K562 (cell line): Measurements from ENCODE around the gene PRAME. TPM values are rescaled to one million over a fixed set of nuclear protein-coding genes. Genes with fewer than 3 reads are reported as not detected.

Experiments
- CHD4 ChIP-seq: fragments of 200-600 bp; sonication (generic); IDR thresholded peaks from 3 replicates; pipeline ENCODE4 v1.6.1; 2012; ENCODE audit warnings: low read depth, mild to moderate bottlenecking, mixed read lengths, low read length, inconsistent platforms; ENCODE audit not compliant: insufficient read depth, insufficient replicate concordance, poor library complexity, severe bottlenecking
- E2F3 ChIP-seq: fragments of 250-450 bp; sonication (Bioruptor Pico); IDR thresholded peaks from 2 replicates; pipeline ENCODE4 v1.4.0; 2020; ENCODE audit warnings: mild to moderate bottlenecking
- MAZ ChIP-seq, 2 experiments: fragments of 450-650 bp in 1 of 2; sonication (generic) in 1 of 2; formaldehyde crosslinking; IDR thresholded peaks in 1 of 2; conservative IDR thresholded peaks in 1 of 2; 2 replicates each; pipeline versions ENCODE4 v1.4.0 to v1.5.0; 2020; ENCODE audit warnings: mild to moderate bottlenecking in 1 of 2, missing genetic modification reagents in 1 of 2
- MYNN ChIP-seq, 2 experiments: sonication (generic); formaldehyde crosslinking in 1 of 2; IDR thresholded peaks; 2 replicates each; pipeline versions ENCODE4 v1.5.0 to v1.6.1; 2016 to 2020; ENCODE audit warnings: antibody characterized with exemption in 1 of 2, missing genetic modification reagents in 1 of 2
- PPARD ChIP-seq: fragments of 250-450 bp; sonication (Bioruptor Pico); IDR thresholded peaks from 2 replicates; pipeline ENCODE4 v1.8.0; 2022; ENCODE audit warnings: inconsistent platforms, mild to moderate bottlenecking, moderate library complexity
- YBX1 ChIP-seq: fragments of 450-650 bp; IDR thresholded peaks from 2 replicates; pipeline ENCODE4 v1.7.1; 2016; ENCODE audit warnings: mild to moderate bottlenecking
- ZNF830 ChIP-seq: fragments of 250-450 bp; sonication (Bioruptor Pico); IDR thresholded peaks from 2 replicates; pipeline ENCODE4 v1.5.0; 2021; ENCODE audit warnings: mild to moderate bottlenecking
- polyA plus RNA-seq, 8 experiments: library from polyadenylated mRNA; depleted of rRNA in 4 of 8; stranded (reverse) in 5 of 8; unstranded in 3 of 8; fragments of >200 nt; fragmentation: Nextera tagmentation in 2 of 8; fragmentation: Illumina TruSeq in 1 of 8; extraction: Ambion mirVana in 2 of 8; extraction: Trizol in 1 of 8; gene quantifications; 2 replicates each; pipeline versions ENCODE4 v1.2.1 to v1.2.3, GENCODE V29; 2011 to 2014; ENCODE audit warnings: inconsistent platforms in 1 of 8, missing spikeins in 1 of 8
- total RNA-seq, 7 experiments: library from RNA; depleted of rRNA in 6 of 7; stranded (reverse); fragments of >200 nt in 6 of 7; fragmentation: Illumina TruSeq in 2 of 7; extraction: Trizol in 2 of 7; gene quantifications; 2 replicates each; pipeline versions ENCODE4 v1.2.1 to v1.2.3, GENCODE V29; 2011 to 2021; ENCODE audit warnings: low replicate concordance in 1 of 7
- TF ChIP-seq, protein P1 (sequence below), 2 experiments: IDR thresholded peaks; 2 replicates each; pipeline ENCODE4 v1.6.1; 2011; ENCODE audit warnings: borderline replicate concordance in 1 of 2, control low read depth in 1 of 2, low read depth in 1 of 2, low read length in 1 of 2, mild to moderate bottlenecking in 1 of 2, mixed read lengths in 1 of 2, moderate library complexity in 1 of 2; ENCODE audit not compliant: insufficient read depth in 1 of 2, insufficient read length in 1 of 2, poor library complexity in 1 of 2, severe bottlenecking in 1 of 2; ENCODE audit errors: extremely low read depth in 1 of 2
- TF ChIP-seq, protein P2 (sequence below): sonication (generic); formaldehyde crosslinking; IDR thresholded peaks from 2 replicates; pipeline ENCODE4 v1.9.0; 2022; ENCODE audit warnings: mild to moderate bottlenecking, missing genetic modification reagents

Gene PRAME
- total and polyA plus RNA-seq, 9 of the 15 experiments (the other 6 are each of a cell fraction or from before 2014, with no cell fraction given), result 662 to 2,141 (median 1,142) TPM

DNA sequence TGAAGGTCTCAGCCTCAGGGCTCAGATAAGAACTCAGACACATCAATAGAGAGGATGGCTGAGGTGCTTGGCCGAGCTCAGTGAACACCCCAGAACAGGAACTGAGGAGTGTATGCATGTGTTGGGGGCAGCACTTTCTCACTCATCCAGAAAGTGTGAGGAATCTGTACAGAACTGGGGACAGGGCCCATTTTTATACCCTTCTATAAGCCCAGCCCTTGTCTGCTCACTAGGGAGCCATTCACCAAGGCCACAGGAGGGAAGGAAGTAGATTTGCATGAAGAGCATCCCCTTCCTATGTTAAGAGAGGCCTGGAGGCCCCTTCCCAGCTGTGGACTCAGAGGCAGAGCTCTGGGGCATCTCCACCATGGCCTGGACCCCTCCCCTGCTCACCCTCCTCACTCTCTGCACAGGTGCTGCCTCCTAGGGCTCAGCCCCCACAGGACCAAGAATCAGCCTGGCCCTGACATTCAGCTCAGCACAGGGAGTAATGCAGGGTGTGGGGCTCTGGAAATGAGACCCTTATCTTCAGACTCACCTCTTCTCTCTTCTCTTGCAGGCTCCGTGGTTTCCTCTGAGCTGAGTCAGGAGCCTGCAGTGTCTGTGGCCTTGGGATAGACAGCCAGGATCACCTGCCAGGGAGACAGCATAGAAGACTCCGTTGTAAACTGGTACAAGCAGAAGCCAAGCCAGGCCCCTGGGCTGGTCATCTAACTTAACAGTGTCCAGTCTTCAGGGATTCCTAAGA is 45.4 kb upstream of the PRAME start (continued):
- no peak for TF ChIP-seq E2F3 (CRISPR knock-in tag)
- no peak for TF ChIP-seq MYNN (IDR thresholded peaks at IDR 0.05)
- TF ChIP-seq MYNN (CRISPR knock-in tag; IDR thresholded peaks at IDR 0.05), result peak; percentile 48; the same call in 1 of the 2 replicates
- TF ChIP-seq YBX1, result no peak
- TF ChIP-seq CHD4, result no peak
- no peak for TF ChIP-seq MAZ (CRISPR knock-in tag; conservative IDR thresholded peaks at IDR 0.05 in 1 of 2, IDR thresholded peaks at IDR 0.05 in 1 of 2)
- TF ChIP-seq, protein P1, sequence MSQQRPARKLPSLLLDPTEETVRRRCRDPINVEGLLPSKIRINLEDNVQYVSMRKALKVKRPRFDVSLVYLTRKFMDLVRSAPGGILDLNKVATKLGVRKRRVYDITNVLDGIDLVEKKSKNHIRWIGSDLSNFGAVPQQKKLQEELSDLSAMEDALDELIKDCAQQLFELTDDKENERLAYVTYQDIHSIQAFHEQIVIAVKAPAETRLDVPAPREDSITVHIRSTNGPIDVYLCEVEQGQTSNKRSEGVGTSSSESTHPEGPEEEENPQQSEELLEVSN (IDR thresholded peaks at IDR 0.05; ENCODE audit: borderline replicate concordance in 1 of 2, extremely low read depth in 1 of 2, insufficient read depth in 1 of 2, insufficient read length in 1 of 2, low read depth in 1 of 2, low read length in 1 of 2, poor library complexity in 1 of 2, severe bottlenecking in 1 of 2), result no peak
- TF ChIP-seq PPARD, result no peak
- no peak for TF ChIP-seq ZNF830 (CRISPR knock-in tag)
- TF ChIP-seq, protein P2, sequence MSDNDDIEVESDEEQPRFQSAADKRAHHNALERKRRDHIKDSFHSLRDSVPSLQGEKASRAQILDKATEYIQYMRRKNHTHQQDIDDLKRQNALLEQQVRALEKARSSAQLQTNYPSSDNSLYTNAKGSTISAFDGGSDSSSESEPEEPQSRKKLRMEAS (CRISPR knock-in tag), result no peak
